Ishikawa (cell line): Measurements from ENCODE around the gene STRN3.

Experiments used
- CEBPB ChIP-seq: IDR thresholded peaks from 2 replicates; pipeline ENCODE4 v1.6.1; 2012
- CREB1 ChIP-seq: IDR thresholded peaks from 2 replicates; pipeline ENCODE4 v1.6.1; 2012; ENCODE audit warnings: low read depth
- EP300 ChIP-seq: IDR thresholded peaks from 2 replicates; pipeline ENCODE4 v1.6.1; 2012; ENCODE audit warnings: borderline replicate concordance
- FOXM1 ChIP-seq: IDR thresholded peaks from 2 replicates; pipeline ENCODE4 v1.6.1; 2012; ENCODE audit warnings: low read depth, borderline replicate concordance
- RAD21 ChIP-seq: IDR thresholded peaks from 2 replicates; pipeline ENCODE4 v1.6.1; 2012; ENCODE audit warnings: low read depth
- TAF1 ChIP-seq: IDR thresholded peaks from 2 replicates; pipeline ENCODE4 v1.6.1; 2012; ENCODE audit warnings: low read depth, mild to moderate bottlenecking
- TCF12 ChIP-seq: IDR thresholded peaks from 2 replicates; pipeline ENCODE4 v1.6.1; 2012; ENCODE audit warnings: low read depth
- TEAD4 ChIP-seq: IDR thresholded peaks from 2 replicates; pipeline ENCODE4 v1.6.1; 2012
- YY1 ChIP-seq: IDR thresholded peaks from 2 replicates; pipeline ENCODE4 v1.6.1; 2012; ENCODE audit warnings: low read depth
- ZBTB7A ChIP-seq: IDR thresholded peaks from 2 replicates; pipeline ENCODE4 v1.6.1; 2012; ENCODE audit warnings: low read depth
- TF ChIP-seq, protein P1 (sequence below): IDR thresholded peaks from 2 replicates; pipeline ENCODE4 v1.6.1; 2012
- TF ChIP-seq, protein P2 (sequence below): IDR thresholded peaks from 2 replicates; pipeline ENCODE4 v1.6.1; 2012; ENCODE audit warnings: low read depth, mild to moderate bottlenecking
- TF ChIP-seq, protein P3 (sequence below): IDR thresholded peaks from 2 replicates; pipeline ENCODE4 v1.6.1; 2012

DNA sequence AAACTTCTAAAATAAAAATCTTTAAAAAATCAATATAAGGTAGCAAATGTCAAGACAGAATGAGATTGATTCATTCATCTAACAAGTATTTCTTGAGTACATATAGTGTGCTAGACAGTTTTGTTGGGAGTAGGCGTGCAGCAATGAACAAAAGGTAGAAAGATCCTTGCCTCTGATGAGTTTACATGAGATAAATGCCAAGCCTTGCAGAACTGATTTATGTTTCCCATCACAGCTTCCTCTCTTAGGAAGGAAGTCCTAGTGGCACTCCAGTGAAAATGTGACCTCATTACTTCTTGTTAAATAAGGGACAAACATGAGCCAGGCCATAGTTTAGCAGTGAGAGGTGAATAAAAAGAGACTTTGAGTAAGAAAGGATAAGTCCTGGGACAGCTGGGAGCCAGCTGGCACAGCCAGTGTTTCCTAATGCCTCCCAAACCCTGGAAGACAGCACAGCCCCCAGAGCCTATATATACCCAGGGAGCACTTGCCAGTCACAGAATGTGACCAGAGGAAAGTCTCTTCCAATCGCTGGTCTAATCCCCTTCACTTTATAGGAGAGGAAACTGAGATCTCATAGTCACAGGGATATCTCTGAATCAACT lies 156.5 kb downstream of the STRN3 start:
- TF ChIP-seq, protein P1, sequence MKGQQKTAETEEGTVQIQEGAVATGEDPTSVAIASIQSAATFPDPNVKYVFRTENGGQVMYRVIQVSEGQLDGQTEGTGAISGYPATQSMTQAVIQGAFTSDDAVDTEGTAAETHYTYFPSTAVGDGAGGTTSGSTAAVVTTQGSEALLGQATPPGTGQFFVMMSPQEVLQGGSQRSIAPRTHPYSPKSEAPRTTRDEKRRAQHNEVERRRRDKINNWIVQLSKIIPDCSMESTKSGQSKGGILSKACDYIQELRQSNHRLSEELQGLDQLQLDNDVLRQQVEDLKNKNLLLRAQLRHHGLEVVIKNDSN = no peak
- TF ChIP-seq YY1 (no peak), FOXM1 (no peak), TAF1 (no peak), ZBTB7A (no peak), EP300 (no peak), CREB1 (no peak), TEAD4 (no peak), TCF12 (no peak), CEBPB (no peak), RAD21 (no peak)
- TF ChIP-seq, protein P2, sequence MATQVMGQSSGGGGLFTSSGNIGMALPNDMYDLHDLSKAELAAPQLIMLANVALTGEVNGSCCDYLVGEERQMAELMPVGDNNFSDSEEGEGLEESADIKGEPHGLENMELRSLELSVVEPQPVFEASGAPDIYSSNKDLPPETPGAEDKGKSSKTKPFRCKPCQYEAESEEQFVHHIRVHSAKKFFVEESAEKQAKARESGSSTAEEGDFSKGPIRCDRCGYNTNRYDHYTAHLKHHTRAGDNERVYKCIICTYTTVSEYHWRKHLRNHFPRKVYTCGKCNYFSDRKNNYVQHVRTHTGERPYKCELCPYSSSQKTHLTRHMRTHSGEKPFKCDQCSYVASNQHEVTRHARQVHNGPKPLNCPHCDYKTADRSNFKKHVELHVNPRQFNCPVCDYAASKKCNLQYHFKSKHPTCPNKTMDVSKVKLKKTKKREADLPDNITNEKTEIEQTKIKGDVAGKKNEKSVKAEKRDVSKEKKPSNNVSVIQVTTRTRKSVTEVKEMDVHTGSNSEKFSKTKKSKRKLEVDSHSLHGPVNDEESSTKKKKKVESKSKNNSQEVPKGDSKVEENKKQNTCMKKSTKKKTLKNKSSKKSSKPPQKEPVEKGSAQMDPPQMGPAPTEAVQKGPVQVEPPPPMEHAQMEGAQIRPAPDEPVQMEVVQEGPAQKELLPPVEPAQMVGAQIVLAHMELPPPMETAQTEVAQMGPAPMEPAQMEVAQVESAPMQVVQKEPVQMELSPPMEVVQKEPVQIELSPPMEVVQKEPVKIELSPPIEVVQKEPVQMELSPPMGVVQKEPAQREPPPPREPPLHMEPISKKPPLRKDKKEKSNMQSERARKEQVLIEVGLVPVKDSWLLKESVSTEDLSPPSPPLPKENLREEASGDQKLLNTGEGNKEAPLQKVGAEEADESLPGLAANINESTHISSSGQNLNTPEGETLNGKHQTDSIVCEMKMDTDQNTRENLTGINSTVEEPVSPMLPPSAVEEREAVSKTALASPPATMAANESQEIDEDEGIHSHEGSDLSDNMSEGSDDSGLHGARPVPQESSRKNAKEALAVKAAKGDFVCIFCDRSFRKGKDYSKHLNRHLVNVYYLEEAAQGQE = no peak
- TF ChIP-seq, protein P3, sequence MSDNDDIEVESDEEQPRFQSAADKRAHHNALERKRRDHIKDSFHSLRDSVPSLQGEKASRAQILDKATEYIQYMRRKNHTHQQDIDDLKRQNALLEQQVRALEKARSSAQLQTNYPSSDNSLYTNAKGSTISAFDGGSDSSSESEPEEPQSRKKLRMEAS = no peak
